Transverse colon (tissue), 4 donors: ENCODE results near the gene SLC25A47.

Experiments
- CTCF ChIP-seq, 5 experiments: fragments of 200-600 bp in 3 of 5; fragments of 450-650 bp in 2 of 5; sonication (generic) in 3 of 5; IDR thresholded peaks; 1 replicate in 2 of 5; 2 replicates in 3 of 5; pipeline ENCODE4 v1.5.1; 2016 to 2017; ENCODE audit warnings: antibody characterized with exemption in 5 of 5, inconsistent platforms in 3 of 5, mild to moderate bottlenecking in 2 of 5, moderate library complexity in 1 of 5
- EP300 ChIP-seq: sonication (generic); formaldehyde crosslinking; IDR thresholded peaks from one replicate; pipeline ENCODE4 v1.6.1; 2017; ENCODE audit warnings: antibody characterized with exemption, low read depth
- POLR2A ChIP-seq: fragments of 450-650 bp; IDR thresholded peaks from one replicate; pipeline ENCODE4 v1.6.1; 2016; ENCODE audit warnings: antibody characterized with exemption, mild to moderate bottlenecking, moderate library complexity
- POLR2AphosphoS5 ChIP-seq, 3 donors: sonication (generic); formaldehyde crosslinking; IDR thresholded peaks; one replicate each; pipeline ENCODE4 v1.6.1; 2016; ENCODE audit warnings: antibody characterized with exemption in 3 of 3

GRCh38 chr14:100333827-100334226, 10.7 kb downstream of the SLC25A47 start:
- no peak for TF ChIP-seq CTCF (IDR thresholded peaks at IDR 0.05)
- no peak for TF ChIP-seq POLR2A
- TF ChIP-seq EP300, result no peak
- no peak for TF ChIP-seq POLR2AphosphoS5 (IDR thresholded peaks at IDR 0.05)
